Panc1 (cell line): ENCODE data around the gene APBB2.

Source experiments
- SIN3A ChIP-seq: IDR thresholded peaks from 2 replicates; pipeline ENCODE4 v1.6.1; 2012; ENCODE audit warnings: low read depth, mild to moderate bottlenecking, low read length, moderate library complexity, borderline replicate concordance; ENCODE audit not compliant: insufficient read depth
- TF ChIP-seq, protein P1 (sequence below): fragments of 450-650 bp; IDR thresholded peaks from 2 replicates; pipeline ENCODE4 v1.5.1; 2017; ENCODE audit warnings: mild to moderate bottlenecking

DNA sequence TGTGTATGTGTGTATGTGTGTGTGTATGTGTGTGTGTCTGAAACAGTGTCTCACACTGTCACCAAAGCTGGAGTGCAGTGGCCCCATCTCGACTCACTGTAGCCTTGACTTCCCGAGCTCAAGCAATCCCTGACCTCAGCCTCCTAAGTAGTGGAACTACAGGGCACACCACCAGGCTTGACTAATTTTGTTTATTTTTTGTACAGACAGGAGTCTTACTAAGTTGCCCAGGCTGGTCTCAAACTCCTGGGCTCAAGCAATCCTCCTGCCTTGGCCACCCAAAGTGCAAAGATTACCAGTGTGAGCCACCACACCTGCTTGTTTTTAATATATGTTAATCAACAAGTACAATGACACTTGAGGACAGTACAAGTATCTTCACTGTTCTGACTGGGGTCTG is 92.4 kb downstream of the APBB2 start:
- TF ChIP-seq, protein P1, sequence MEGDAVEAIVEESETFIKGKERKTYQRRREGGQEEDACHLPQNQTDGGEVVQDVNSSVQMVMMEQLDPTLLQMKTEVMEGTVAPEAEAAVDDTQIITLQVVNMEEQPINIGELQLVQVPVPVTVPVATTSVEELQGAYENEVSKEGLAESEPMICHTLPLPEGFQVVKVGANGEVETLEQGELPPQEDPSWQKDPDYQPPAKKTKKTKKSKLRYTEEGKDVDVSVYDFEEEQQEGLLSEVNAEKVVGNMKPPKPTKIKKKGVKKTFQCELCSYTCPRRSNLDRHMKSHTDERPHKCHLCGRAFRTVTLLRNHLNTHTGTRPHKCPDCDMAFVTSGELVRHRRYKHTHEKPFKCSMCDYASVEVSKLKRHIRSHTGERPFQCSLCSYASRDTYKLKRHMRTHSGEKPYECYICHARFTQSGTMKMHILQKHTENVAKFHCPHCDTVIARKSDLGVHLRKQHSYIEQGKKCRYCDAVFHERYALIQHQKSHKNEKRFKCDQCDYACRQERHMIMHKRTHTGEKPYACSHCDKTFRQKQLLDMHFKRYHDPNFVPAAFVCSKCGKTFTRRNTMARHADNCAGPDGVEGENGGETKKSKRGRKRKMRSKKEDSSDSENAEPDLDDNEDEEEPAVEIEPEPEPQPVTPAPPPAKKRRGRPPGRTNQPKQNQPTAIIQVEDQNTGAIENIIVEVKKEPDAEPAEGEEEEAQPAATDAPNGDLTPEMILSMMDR = no peak
- no peak for TF ChIP-seq SIN3A
